Vagina (tissue), 2 donors: Measurements from ENCODE around the gene OR10H2.

ENCODE experiments used
- CTCF ChIP-seq, 3 experiments: fragments of 450-650 bp in 2 of 3; fragments of 200-600 bp in 1 of 3; sonication (generic) in 1 of 3; IDR thresholded peaks; one replicate each; pipeline ENCODE4 v1.5.1; 2017 to 2019; ENCODE audit warnings: antibody characterized with exemption in 3 of 3, mild to moderate bottlenecking in 2 of 3, moderate library complexity in 2 of 3
- POLR2A ChIP-seq, 2 donors: fragments of 450-650 bp; IDR thresholded peaks; one replicate each; pipeline ENCODE4 v1.6.1; 2017; ENCODE audit warnings: antibody characterized with exemption in 2 of 2, mild to moderate bottlenecking in 2 of 2, moderate library complexity in 2 of 2
- POLR2AphosphoS5 ChIP-seq, 2 donors: sonication (generic); formaldehyde crosslinking; IDR thresholded peaks; one replicate each; pipeline ENCODE4 v1.9.0; 2017; ENCODE audit warnings: antibody characterized with exemption in 2 of 2, mild to moderate bottlenecking in 2 of 2, low read depth in 1 of 2; ENCODE audit not compliant: insufficient read depth in 1 of 2

GRCh38 chr19:15732388-15732787 is 4.6 kb downstream of the OR10H2 start:
- TF ChIP-seq CTCF (IDR thresholded peaks at IDR 0.05) (no peak), POLR2A (IDR thresholded peaks at IDR 0.05) (no peak), POLR2AphosphoS5 (IDR thresholded peaks at IDR 0.05; ENCODE audit: insufficient read depth in 1 of 2, low read depth in 1 of 2) (no peak)
